WTC11 (cell line): Measurements from ENCODE around the gene PLD1. TPM values are rescaled to one million over a fixed set of nuclear protein-coding genes. Genes with fewer than 3 reads are reported as not detected.

Source experiments
- ATAC-seq: fragments of 200-7000 bp; cut with Tn5 transposase; 2 replicates; pipeline ENCODE4 v1.10.0; 2021; ENCODE audit warnings: mild to moderate bottlenecking, moderate library complexity
- CTCF ChIA-PET: fragments of 300-600 bp; sonication (Branson Sonifier 250); formaldehyde crosslinking; loops from one replicate; lab custom pipeline; 2021; ENCODE audit warnings: antibody characterized with exemption; lab: Charles Lee
- POLR2A ChIA-PET: fragments of 350-600 bp; sonication (Branson Sonifier 250); formaldehyde crosslinking; loops from one replicate; lab custom pipeline; 2021; ENCODE audit warnings: antibody characterized with exemption; lab: Charles Lee
- DNase-seq: peaks from one replicate; pipeline ENCODE4 v3.0.0; 2021; ENCODE audit warnings: low spot score
- H3K27ac Mint-ChIP-seq: 2 replicates; pipeline ENCODE4 v1.8.0; 2021; ENCODE audit warnings: mixed read lengths
- H3K27me3 Mint-ChIP-seq: 2 replicates; pipeline ENCODE4 v1.8.0; 2021; ENCODE audit warnings: low read depth, mild to moderate bottlenecking, moderate library complexity, mixed read lengths
- H3K36me3 Mint-ChIP-seq: 2 replicates; pipeline ENCODE4 v1.8.0; 2021; ENCODE audit warnings: mixed read lengths
- H3K4me1 Mint-ChIP-seq: 2 replicates; pipeline ENCODE4 v1.8.0; 2022; ENCODE audit warnings: mixed read lengths
- H3K4me3 Mint-ChIP-seq: 2 replicates; pipeline ENCODE4 v1.8.0; 2021; ENCODE audit warnings: mild to moderate bottlenecking, moderate library complexity, mixed read lengths
- H3K9me3 Mint-ChIP-seq: 2 replicates; pipeline ENCODE4 v1.8.0; 2021; ENCODE audit warnings: mixed read lengths
- ATF1 ChIP-seq: sonication (generic); formaldehyde crosslinking; IDR thresholded peaks from 2 replicates; pipeline ENCODE4 v1.8.1; 2023; ENCODE audit warnings: mild to moderate bottlenecking, moderate library complexity, missing genetic modification reagents
- CDX4 ChIP-seq: fragments of 250-450 bp; sonication (Bioruptor Pico); IDR thresholded peaks from 2 replicates; pipeline ENCODE4 v1.9.0; 2021; ENCODE audit warnings: moderate library complexity, mild to moderate bottlenecking, inconsistent platforms, borderline replicate concordance
- CREM ChIP-seq: sonication (generic); formaldehyde crosslinking; IDR thresholded peaks from 2 replicates; pipeline ENCODE4 v1.8.1; 2022; ENCODE audit warnings: mild to moderate bottlenecking, missing genetic modification reagents, moderate library complexity
- FOXK1 ChIP-seq: sonication (generic); formaldehyde crosslinking; IDR thresholded peaks from 2 replicates; pipeline ENCODE4 v1.8.0; 2022; ENCODE audit warnings: mild to moderate bottlenecking, moderate library complexity, missing genetic modification reagents
- FOXP1 ChIP-seq: sonication (generic); formaldehyde crosslinking; IDR thresholded peaks from 2 replicates; pipeline ENCODE4 v1.8.0; 2022; ENCODE audit warnings: missing genetic modification reagents, mild to moderate bottlenecking, moderate library complexity, borderline replicate concordance
- HMGA2 ChIP-seq: fragments of 250-450 bp; sonication (Bioruptor Pico); IDR thresholded peaks from 2 replicates; pipeline ENCODE4 v1.4.0; 2021; ENCODE audit warnings: mild to moderate bottlenecking, moderate library complexity
- JAZF1 ChIP-seq: fragments of 250-450 bp; sonication (Bioruptor Pico); IDR thresholded peaks from 2 replicates; pipeline ENCODE4 v1.9.0; 2021; ENCODE audit warnings: moderate library complexity, mild to moderate bottlenecking, inconsistent platforms
- JUN ChIP-seq: sonication (generic); formaldehyde crosslinking; IDR thresholded peaks from 2 replicates; pipeline ENCODE4 v1.8.0; 2023; ENCODE audit warnings: mild to moderate bottlenecking, missing genetic modification reagents
- NR3C1 ChIP-seq: sonication (generic); formaldehyde crosslinking; conservative IDR thresholded peaks from 2 replicates; pipeline ENCODE4 v1.8.1; 2023; ENCODE audit warnings: low read depth, mild to moderate bottlenecking, missing genetic modification reagents
- SMAD3 ChIP-seq: sonication (generic); formaldehyde crosslinking; IDR thresholded peaks from 2 replicates; pipeline ENCODE4 v1.8.0; 2022; ENCODE audit warnings: missing genetic modification reagents, mild to moderate bottlenecking, borderline replicate concordance
- TEAD4 ChIP-seq: sonication (generic); formaldehyde crosslinking; IDR thresholded peaks from 2 replicates; pipeline ENCODE4 v1.8.0; 2022; ENCODE audit warnings: mild to moderate bottlenecking, missing genetic modification reagents
- ZBTB21 ChIP-seq: sonication (generic); formaldehyde crosslinking; IDR thresholded peaks from 2 replicates; pipeline ENCODE4 v1.8.1; 2023; ENCODE audit warnings: mild to moderate bottlenecking, missing genetic modification reagents, borderline replicate concordance
- ZMAT4 ChIP-seq: fragments of 250-450 bp; sonication (Bioruptor Pico); IDR thresholded peaks from 2 replicates; pipeline ENCODE4 v1.9.0; 2021; ENCODE audit warnings: mild to moderate bottlenecking
- ZNF138 ChIP-seq: sonication (generic); formaldehyde crosslinking; conservative IDR thresholded peaks from 2 replicates; pipeline ENCODE4 v1.8.1; 2022; ENCODE audit warnings: mild to moderate bottlenecking, moderate library complexity, missing genetic modification reagents
- ZNF219 ChIP-seq: sonication (generic); formaldehyde crosslinking; IDR thresholded peaks from 2 replicates; pipeline ENCODE4 v1.8.0; 2023; ENCODE audit warnings: missing genetic modification reagents, mild to moderate bottlenecking, borderline replicate concordance
- ZNF281 ChIP-seq: sonication (generic); formaldehyde crosslinking; IDR thresholded peaks from 2 replicates; pipeline ENCODE4 v1.8.0; 2023; ENCODE audit warnings: mild to moderate bottlenecking, missing genetic modification reagents
- ZNF423 ChIP-seq: fragments of 250-450 bp; sonication (Bioruptor Pico); IDR thresholded peaks from 2 replicates; pipeline ENCODE4 v2.1.2; 2022; ENCODE audit warnings: mild to moderate bottlenecking, moderate library complexity
- ZNF512 ChIP-seq: sonication (generic); formaldehyde crosslinking; IDR thresholded peaks from 2 replicates; pipeline ENCODE4 v1.8.1; 2022; ENCODE audit warnings: missing genetic modification reagents, borderline replicate concordance
- total RNA-seq: library from RNA; stranded (reverse); gene quantifications from 3 replicates; pipeline ENCODE4 v1.2.3, GENCODE V29; 2021
- TF ChIP-seq, protein P1 (sequence below): sonication (generic); formaldehyde crosslinking; IDR thresholded peaks from 2 replicates; pipeline ENCODE4 v1.8.1; 2023; ENCODE audit warnings: mild to moderate bottlenecking, missing genetic modification reagents
- TF ChIP-seq, protein P2 (sequence below): sonication (generic); formaldehyde crosslinking; conservative IDR thresholded peaks from 2 replicates; pipeline ENCODE4 v1.8.1; 2022; ENCODE audit warnings: mild to moderate bottlenecking, missing genetic modification reagents

PLD1 gene
- total RNA-seq, 1 experiment from 2014 or later = 4.0 TPM

- no peak for TF ChIP-seq FOXK1 (CRISPR knock-in tag)
- TF ChIP-seq JAZF1 = no peak
- TF ChIP-seq CDX4 (CRISPR knock-in tag) = no peak
- TF ChIP-seq, protein P1, sequence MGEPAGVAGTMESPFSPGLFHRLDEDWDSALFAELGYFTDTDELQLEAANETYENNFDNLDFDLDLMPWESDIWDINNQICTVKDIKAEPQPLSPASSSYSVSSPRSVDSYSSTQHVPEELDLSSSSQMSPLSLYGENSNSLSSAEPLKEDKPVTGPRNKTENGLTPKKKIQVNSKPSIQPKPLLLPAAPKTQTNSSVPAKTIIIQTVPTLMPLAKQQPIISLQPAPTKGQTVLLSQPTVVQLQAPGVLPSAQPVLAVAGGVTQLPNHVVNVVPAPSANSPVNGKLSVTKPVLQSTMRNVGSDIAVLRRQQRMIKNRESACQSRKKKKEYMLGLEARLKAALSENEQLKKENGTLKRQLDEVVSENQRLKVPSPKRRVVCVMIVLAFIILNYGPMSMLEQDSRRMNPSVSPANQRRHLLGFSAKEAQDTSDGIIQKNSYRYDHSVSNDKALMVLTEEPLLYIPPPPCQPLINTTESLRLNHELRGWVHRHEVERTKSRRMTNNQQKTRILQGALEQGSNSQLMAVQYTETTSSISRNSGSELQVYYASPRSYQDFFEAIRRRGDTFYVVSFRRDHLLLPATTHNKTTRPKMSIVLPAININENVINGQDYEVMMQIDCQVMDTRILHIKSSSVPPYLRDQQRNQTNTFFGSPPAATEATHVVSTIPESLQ = no peak
- TF ChIP-seq ZNF512 (CRISPR knock-in tag) = no peak
- TF ChIP-seq ZBTB21 (CRISPR knock-in tag) = no peak
- TF ChIP-seq CREM = no peak
- TF ChIP-seq, all 79 proteins: peak for 0
Measured at GRCh38 chr3:171690281-171690680, 120.0 kb downstream of the PLD1 start (continued).

- H3K4me1 Mint-ChIP-seq = no peaks in the 10 kb centered on the region
- no peaks in the 10 kb centered on the region for H3K36me3 Mint-ChIP-seq
- H3K9me3 Mint-ChIP-seq = no peaks in the 10 kb centered on the region
- CTCF ChIA-PET = interaction anchor here (2.0 kb wide), 1 partner anchor 75 kb away, joined by 6 read pairs; no protein-coding TSS in a partner anchor
- POLR2A ChIA-PET = no interaction called here
- H3K27me3 Mint-ChIP-seq = no peaks in the 10 kb centered on the region; the same call in 1 of the 2 replicates
- no peak for DNase-seq
- TF ChIP-seq ATF1 (CRISPR knock-in tag) (no peak), ZNF423 (CRISPR knock-in tag) (no peak), HMGA2 (no peak), JAZF1 (no peak), SMAD3 (no peak), ZNF138 (CRISPR knock-in tag) (no peak), NR3C1 (CRISPR knock-in tag) (no peak), FOXP1 (no peak), TEAD4 (CRISPR knock-in tag) (no peak), ZMAT4 (CRISPR knock-in tag) (no peak), ZNF281 (CRISPR knock-in tag) (no peak), ZNF219 (no peak), JUN (CRISPR knock-in tag) (no peak)
- TF ChIP-seq, protein P2, sequence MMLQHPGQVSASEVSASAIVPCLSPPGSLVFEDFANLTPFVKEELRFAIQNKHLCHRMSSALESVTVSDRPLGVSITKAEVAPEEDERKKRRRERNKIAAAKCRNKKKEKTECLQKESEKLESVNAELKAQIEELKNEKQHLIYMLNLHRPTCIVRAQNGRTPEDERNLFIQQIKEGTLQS (CRISPR knock-in tag) = no peak
- peak; percentile 55 for ATAC-seq
- H3K27ac Mint-ChIP-seq = no peak overlapping the region
- no peak overlapping the region for H3K4me3 Mint-ChIP-seq
Measured at GRCh38 chr3:171688593-171688992, 121.7 kb downstream of the PLD1 start.
